GM18861 (cell line): Measurements from ENCODE around the gene SECISBP2L.

Source experiments
- ATAC-seq: cut with Tn5 transposase; IDR thresholded peaks from one replicate; pipeline ENCODE4 v1.9.1; 2021; ENCODE audit not compliant: unreplicated experiment

The SECISBP2L gene

DNA sequence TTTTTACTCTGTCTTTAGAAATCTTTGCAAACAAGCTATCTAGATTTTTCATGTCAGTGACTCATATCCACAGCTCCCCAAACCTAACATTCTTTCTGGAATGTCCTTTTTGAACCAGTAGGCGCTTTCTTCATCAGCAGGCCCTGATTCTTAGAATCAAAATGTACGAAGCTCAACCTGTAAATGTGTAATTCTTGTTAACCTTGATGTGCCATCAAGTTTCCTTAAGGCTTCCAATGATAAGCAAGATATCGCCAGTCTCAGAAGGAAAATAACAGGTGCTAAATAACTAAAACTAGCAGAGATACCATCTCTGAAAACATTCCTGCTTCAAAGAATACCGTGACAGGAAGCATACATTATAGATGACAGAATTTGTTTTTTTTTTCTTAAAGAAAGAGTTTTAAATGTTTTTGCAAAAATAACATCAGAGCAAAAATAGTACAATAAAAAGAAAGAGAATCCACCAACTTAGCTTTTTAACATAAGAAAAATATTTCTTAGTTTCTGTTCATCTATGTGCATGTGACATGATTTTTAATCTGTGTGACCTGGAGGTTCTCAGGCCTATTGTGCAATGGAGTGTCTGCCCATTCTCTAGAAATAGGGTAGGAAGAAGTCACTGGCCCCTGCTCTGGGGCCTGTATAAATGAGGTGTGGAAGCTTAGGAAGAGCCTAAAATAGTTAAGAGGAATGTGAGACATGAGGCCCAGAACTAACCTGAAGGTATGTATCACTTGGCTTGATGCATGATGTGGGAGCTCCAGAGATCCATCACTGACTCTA is 14.7 kb upstream of the SECISBP2L start:
- no peak for ATAC-seq

DNA sequence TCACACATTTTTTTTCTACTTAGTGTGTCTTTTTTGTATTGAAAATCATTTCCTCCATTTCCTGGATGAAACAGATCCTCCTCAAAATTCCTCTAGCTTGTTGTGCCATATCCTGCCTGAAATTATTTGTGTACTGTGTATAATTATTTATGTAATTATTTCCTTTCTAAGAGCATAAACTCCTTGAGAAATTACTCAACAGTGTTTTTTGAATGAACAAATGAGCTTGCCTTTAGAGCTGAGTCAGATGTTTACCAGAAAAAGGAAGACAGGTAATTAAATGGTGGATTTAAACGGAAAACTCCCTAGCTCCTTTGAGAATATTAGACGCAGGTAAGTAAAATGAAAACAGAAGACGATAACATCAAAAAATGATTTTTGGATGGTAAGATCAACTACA is 13.2 kb upstream of the SECISBP2L start:
- no peak for ATAC-seq

DNA sequence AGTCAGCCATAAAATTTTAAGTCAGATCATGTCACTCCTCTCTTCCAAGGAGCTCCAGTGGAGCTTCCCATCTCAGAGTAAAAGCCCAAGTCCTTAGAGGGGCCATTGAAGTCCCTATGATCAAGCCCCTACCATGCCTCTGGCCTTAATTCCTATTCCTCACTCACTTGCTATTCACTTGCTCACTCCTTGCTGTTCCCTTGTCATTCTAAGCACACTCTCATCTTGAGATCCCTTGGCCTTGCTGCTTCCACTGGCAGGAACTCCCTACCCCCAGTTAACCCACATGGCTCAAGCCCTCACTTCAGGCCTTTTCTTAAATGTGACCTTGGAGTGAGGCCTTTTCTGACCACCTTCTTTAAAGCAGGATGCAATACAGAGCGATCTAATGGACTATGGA is 12.3 kb upstream of the SECISBP2L start:
- ATAC-seq = no peak

DNA sequence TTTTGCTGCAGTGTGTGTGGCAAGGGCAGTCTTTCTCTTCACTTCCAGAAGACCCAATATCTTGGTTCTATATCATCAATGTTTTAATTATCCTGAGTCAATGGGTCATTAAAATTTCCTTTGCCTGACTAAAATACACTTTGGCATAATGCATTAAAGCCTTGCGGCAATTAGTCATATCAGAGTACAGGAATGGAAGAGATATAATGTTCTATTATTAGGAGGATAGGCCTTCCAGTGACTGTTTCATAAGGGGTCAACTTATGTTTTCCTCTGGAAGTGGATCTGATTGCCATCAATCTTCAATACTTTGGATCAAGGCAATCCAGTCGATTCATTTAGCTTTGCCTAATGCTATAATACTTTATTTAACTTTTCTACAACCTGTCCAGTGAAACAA is 9.4 kb upstream of the SECISBP2L start:
- ATAC-seq = no peak

DNA sequence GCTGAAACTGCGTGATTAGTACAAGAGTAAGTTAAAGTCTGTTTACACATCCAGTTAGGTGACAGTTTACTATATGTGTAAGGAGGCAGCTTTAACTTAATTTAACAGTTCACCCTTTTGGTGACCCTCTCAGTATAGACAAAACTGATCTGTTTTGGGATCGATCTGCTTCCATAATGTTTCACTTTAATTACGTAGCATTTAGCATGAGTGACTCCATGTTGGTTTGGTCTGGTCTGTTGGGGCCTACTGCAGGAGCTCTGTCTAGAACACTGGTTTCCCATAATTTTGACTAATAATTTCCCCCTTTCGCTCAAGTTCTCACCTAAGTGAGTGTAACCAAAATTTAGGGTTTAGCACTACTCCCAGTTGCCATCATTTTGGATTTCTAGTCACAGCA is 6.4 kb upstream of the SECISBP2L start:
- no peak for ATAC-seq

GRCh38 chr15:49047456-49047855 is 1.2 kb upstream of the SECISBP2L start:
- ATAC-seq = no peak

DNA sequence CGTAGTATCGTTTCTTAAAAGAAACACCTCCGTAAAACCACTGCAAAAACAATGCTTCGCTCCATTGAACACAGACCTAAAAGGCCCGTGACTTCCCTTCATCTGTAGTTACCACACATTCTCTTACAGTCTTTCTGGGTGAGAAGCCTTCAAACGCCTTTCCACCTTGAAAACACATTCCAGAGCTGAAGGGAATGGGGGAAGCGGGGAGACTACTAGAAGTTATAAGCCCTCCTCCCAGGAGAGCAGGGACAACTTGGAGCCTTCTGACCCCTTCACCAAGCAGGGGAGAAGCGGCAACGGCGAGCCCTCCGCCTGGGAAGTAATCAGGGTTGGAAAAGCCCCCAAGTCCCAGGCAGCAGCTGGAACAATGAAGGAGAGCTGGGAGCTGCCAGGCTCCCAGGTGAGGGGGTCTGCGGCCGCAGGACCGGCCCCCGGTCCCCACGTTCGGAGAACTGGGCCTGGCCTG is 461 bp downstream of the SECISBP2L start:
- ATAC-seq = peak; percentile 38

- no peak for ATAC-seq
These were observed 1.3 kb downstream of the SECISBP2L start for GRCh38 chr15:49044766-49045606.

GRCh38 chr15:49044002-49044401 is 2.2 kb downstream of the SECISBP2L start:
- no peak for ATAC-seq

DNA sequence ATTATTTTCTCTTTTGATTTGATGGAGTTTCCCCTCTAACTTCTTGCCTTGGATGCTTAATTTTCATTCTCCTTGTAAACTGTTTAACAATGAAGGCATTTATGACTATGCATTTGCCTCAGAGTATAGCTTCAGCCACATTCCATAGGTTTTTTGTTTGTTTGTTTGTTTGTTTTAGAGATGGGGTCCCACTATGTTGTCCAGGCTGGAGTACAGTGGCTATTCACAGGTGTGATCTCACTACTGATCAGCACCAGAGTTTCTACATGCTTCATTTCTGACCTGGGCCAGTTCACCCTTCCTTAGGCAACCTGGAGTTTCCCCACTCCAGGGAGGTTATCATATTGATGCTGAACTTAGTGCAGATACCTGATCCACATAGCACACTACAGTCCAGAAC is 4.1 kb downstream of the SECISBP2L start:
- no peak for ATAC-seq

DNA sequence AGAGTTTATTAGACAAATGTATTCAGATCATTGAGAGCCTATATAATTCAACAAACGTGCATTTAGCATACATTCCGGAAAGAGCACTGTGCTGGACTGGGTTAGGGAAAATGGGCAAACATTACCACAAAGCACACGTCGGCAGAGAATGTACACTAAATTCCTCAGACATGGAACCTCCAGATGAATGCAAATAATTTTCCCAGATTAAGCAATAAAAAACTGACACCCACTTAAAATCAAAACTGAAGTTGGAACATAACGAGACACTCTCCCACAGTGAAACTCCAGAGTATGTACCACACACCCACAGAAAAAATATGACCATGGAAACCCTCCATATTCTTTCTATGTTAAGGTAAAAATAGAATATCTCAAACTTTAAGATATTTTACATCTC is 4.8 kb downstream of the SECISBP2L start:
- ATAC-seq = no peak

DNA sequence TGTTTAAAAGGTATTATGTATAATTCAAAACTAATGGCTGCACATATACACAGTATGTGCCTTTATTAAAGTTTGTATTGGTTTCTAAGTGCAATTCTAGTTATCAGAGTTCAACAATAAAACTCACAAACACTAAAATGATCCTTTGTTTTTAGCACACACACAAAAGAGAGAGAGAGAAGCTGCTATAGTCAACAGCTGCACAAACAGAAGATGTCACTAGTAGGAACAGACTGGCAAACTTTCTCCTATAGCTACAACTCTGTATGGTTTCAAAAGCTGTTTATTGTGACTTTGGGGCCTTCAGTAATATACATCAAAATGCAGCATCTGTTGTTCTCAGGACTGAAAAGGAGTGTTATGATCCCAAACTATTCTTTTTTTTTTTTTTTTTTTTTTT is 6.1 kb downstream of the SECISBP2L start:
- no peak for ATAC-seq

DNA sequence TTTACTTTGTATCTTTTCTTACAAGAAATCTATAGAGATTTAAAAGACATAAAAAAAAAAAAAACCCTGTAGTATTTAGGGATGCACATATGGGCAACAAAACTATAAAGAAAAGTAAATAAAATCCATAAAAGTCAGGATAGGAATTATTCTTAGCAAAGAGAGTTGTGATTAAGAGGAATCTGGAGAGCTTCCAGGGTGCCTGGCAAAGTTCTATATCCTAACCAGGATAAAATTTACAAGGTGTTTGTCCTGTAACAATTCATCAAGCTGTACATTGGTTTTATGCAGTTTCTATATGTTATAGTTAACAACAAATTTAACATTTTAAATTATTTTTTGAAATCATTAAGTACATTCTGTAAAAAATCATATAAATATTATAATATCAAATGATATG is 7.9 kb downstream of the SECISBP2L start:
- ATAC-seq = no peak

DNA sequence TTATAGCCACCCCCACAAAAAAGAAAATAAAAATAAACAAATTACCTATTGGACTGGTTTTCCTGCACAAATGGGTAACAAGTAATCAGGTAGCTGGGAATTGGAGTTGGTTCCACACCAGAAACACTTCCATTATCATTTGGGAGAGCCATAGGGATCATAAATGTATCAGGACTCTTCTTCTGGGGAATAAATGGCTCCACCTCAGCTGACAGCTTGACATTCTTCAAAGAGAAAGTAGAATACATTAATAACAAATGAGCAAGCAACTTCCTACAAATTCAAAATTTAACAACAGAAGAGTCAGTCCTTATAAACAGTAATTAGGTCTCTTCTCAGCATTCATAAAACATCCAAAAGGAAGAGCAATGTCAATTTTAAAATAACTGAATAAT is 8.7 kb downstream of the SECISBP2L start:
- no peak for ATAC-seq

DNA sequence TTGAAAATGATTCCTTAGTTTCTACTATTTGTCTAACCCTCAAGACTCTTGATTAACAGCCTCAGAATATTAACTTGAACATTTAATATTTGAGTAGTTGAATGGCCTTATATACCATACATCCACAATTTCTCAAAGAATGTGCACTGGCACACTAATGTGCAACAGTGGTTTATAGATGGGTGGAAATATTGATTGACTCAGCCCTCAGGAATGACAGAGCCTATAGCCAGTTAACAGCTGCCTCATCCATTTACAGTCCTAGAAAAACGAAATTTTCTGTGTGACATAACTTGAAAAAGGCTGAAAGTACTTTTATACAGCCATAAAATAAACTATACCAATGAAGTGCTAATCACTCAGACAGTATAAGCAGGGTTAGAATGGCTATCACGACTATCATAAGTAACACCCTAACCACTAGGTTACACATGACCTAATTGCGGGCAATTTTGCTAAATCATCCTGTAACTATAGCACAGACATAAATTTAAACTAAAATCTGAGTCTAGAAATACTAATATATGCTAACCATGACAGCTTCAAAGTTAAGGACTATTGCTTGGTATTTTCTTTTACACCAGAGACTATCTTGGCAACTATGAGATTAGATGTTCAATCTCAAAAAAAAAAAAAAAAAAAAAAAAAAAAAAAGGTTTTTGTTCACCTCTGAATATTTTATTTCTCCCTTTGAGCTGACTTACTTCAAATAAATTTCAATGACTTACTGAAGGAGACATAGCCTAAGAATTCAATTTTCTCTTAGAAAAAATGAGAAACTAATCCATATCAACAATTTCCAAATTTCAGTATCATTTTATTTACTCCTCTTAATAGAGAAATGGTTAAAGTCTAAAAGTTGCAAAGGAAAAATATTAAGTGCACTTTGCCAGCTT is 9.3 kb downstream of the SECISBP2L start:
- ATAC-seq = no peak

DNA sequence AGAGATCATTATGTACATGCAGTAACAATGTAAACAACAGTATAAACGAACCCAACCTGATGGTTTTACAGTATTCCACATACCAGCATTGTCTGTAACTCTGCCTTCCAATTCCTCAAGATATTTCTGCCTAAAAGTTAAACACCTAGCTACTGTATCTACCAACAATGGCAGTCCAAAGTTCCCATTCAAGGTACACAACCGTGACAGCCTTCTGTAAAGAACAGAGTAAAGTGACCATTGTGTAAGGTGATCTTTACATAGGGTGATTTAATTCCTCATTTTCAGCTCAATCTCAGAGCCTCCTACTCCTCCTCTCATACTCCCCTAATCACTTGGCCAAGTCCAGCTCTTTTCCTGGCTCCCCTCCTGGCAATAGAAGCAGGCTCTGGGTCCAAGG is 10.4 kb downstream of the SECISBP2L start:
- ATAC-seq = no peak

- ATAC-seq = no peak
These were observed 13.6 kb downstream of the SECISBP2L start for GRCh38 chr15:49032601-49033145.

GRCh38 chr15:49031804-49032203 is 14.4 kb downstream of the SECISBP2L start:
- no peak for ATAC-seq

GRCh38 chr15:49026700-49027099 is 19.5 kb downstream of the SECISBP2L start:
- no peak for ATAC-seq

GRCh38 chr15:49024840-49025239 is 21.4 kb downstream of the SECISBP2L start:
- peak; percentile 67 for ATAC-seq

DNA sequence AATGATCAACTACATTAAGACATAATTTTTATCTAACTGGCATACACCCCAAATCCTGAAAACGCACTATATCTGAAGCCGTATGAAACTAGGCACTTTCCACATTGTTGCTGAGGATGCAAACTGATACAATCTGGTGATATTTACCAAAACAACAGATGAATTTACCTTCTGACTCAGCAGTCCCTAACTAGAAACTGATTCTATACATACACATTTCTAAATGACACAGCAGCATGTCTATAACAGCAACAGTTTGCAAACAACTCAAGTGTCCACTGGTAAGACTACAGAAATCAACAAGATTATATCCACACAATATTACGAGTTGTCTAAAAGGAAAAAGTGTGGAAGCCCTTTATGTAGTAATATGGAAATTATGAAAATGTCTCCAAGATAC is 22.9 kb downstream of the SECISBP2L start:
- ATAC-seq = no peak
